ENCODE results near the gene MAGI1.

GRCh38 chr3:65703026-65703425, 335.7 kb downstream of the MAGI1 start:
- TF ChIP-seq CTCF (IDR thresholded peaks at IDR 0.05) (no peak), POLR2A (IDR thresholded peaks at IDR 0.05) (no peak)
